Lower leg skin (tissue), 4 donors: ENCODE data around the gene IGSF8. TPM values are rescaled to one million over a fixed set of nuclear protein-coding genes. Genes with fewer than 3 reads are reported as not detected.

Experiments
- DNase-seq, 2 donors: peaks; one replicate each; pipeline ENCODE4 v3.0.0-alpha.2; 2019; ENCODE audit warnings: low spot score in 2 of 2
- H3K4me3 ChIP-seq: fragments of 200-600 bp; sonication (generic); 2 replicates; pipeline ENCODE4 v1.5.1; 2017; ENCODE audit warnings: mild to moderate bottlenecking, low read depth; ENCODE audit not compliant: poor library complexity, severe bottlenecking
- CTCF ChIP-seq, 3 donors: fragments of 450-650 bp; IDR thresholded peaks; one replicate each; pipeline ENCODE4 v1.5.1; 2016; ENCODE audit warnings: antibody characterized with exemption in 3 of 3, mild to moderate bottlenecking in 3 of 3, moderate library complexity in 2 of 3
- POLR2A ChIP-seq, 2 donors: fragments of 450-650 bp; IDR thresholded peaks; one replicate each; pipeline ENCODE4 v1.6.1; 2016 to 2017; ENCODE audit warnings: antibody characterized with exemption in 2 of 2, mild to moderate bottlenecking in 1 of 2, moderate library complexity in 1 of 2
- WGBS, 2 donors: methylation state at CpG; one replicate each; pipeline ENCODE4 v1.1.5; 2018; 5-methylcytosine and 5-hydroxymethylcytosine counted together
- intact Hi-C: fragments of 100-400 bp; cut with DNase I; formaldehyde crosslinking; loops from one replicate; pipeline ENCODE4 v1.15.0; 2023; ENCODE audit warnings: low total_unique reads
- total RNA-seq, 4 donors: library from RNA; depleted of rRNA; stranded (reverse); fragments of >200 nt; gene quantifications; one replicate each; pipeline ENCODE4 v1.1.0, GENCODE V29; 2016

The IGSF8 gene
- 10 to 100 TPM; 44.5 to 74.5 (median 54.9) TPM for total RNA-seq

- DNase-seq: peak; percentile 88 to 98
- 1 to 3% methylated on average over 12 to 49 of the region's 64 CpGs for WGBS, 2 donors
- H3K4me3 ChIP-seq: peak within 1 kb of the TSS; percentile 60
- TF ChIP-seq POLR2A (IDR thresholded peaks at IDR 0.05) (no peak), CTCF (IDR thresholded peaks at IDR 0.05) (no peak)
- intact Hi-C loops: no loop called here
Measured at GRCh38 chr1:160097911-160098851, at the start of gene IGSF8. TSS of gene IGSF8 (minus strand) at chr1:160098619. CDS start at chr1:160098472, 147 bp downstream.

GRCh38 chr1:160148121-160148520 lies 49.7 kb upstream of the IGSF8 start:
- TF ChIP-seq CTCF (IDR thresholded peaks at IDR 0.05): no peak
- no peak for TF ChIP-seq POLR2A (IDR thresholded peaks at IDR 0.05)
- 87% methylated on average over 3 of the region's 3 CpGs for WGBS, 2 donors
- intact Hi-C loops: no loop called here

GRCh38 chr1:160146107-160146506 lies 47.7 kb upstream of the IGSF8 start:
- intact Hi-C loops: no loop called here
- 91 to 92% methylated on average over 14 of the region's 14 CpGs for WGBS, 2 donors
- no peak overlapping the region for H3K4me3 ChIP-seq
- TF ChIP-seq POLR2A (IDR thresholded peaks at IDR 0.05): no peak
- TF ChIP-seq CTCF (IDR thresholded peaks at IDR 0.05): no peak
- DNase-seq: peak in 1 of 2 donors; percentile 57

More at GRCh38 chr1:160148121-160148520, 49.7 kb upstream of the IGSF8 start:
- peak in 1 of 2 donors; percentile 54 for DNase-seq
- H3K4me3 ChIP-seq: no peak overlapping the region

- intact Hi-C loops: no loop called here
- peak in 1 of 2 donors; percentile 45 for DNase-seq
- WGBS, 2 donors: 69 to 73% methylated on average over 4 of the region's 4 CpGs
- H3K4me3 ChIP-seq: no peak overlapping the region
- no peak for TF ChIP-seq POLR2A (IDR thresholded peaks at IDR 0.05)
- no peak for TF ChIP-seq CTCF (IDR thresholded peaks at IDR 0.05)
Measured at GRCh38 chr1:160144921-160145320, 46.5 kb upstream of the IGSF8 start.

GRCh38 chr1:160143695-160144094 lies 45.3 kb upstream of the IGSF8 start:
- no peak overlapping the region for H3K4me3 ChIP-seq
- 47 to 66% methylated on average over 1 of the region's 1 CpG for WGBS, 2 donors
- peak in 1 of 2 donors; percentile 65 for DNase-seq
- no peak for TF ChIP-seq CTCF (IDR thresholded peaks at IDR 0.05)
- TF ChIP-seq POLR2A (IDR thresholded peaks at IDR 0.05): no peak
- intact Hi-C loops: no loop called here
